GM11168 (cell line): ENCODE measurements around the gene WDR45B.

Experiments used
- in situ Hi-C: fragments of 300-500 bp; cut with MboI; formaldehyde crosslinking; loops from one replicate; pipeline ENCODE4 v1.12.0; 2022; ENCODE audit warnings: low sequenced_read_pairs; ENCODE audit not compliant: unreplicated experiment

The WDR45B gene

DNA sequence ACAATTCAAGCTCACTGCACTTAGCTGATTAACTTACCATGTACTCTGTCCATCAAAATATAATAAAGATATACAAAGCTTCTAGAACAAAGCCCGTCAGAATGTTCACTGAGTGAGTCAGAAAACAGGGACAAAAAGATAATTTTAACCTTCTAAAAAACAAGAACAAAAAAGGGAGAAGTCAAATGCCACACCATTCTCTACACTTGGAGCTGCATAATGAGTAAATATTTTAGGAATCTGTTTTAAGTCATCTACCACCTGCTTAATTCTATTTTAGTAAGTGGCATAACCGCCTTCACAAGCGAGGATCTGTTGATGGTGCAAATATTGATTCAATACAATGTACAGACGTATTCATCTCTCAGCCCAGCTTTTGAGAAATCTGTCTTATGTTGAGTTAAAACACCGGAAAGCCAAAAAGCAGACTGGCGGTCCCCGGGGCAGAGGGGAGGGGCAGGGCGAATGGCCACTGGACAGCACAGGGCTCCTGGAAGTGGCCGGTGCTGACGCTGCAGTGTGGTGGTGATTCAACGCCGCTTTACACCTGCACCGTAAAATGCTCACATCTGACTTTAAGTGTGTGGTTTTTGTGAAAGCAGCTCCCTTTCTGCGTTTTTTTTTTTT lies 30.1 kb upstream of the WDR45B start:
- in situ Hi-C loops, result no loop called here

DNA sequence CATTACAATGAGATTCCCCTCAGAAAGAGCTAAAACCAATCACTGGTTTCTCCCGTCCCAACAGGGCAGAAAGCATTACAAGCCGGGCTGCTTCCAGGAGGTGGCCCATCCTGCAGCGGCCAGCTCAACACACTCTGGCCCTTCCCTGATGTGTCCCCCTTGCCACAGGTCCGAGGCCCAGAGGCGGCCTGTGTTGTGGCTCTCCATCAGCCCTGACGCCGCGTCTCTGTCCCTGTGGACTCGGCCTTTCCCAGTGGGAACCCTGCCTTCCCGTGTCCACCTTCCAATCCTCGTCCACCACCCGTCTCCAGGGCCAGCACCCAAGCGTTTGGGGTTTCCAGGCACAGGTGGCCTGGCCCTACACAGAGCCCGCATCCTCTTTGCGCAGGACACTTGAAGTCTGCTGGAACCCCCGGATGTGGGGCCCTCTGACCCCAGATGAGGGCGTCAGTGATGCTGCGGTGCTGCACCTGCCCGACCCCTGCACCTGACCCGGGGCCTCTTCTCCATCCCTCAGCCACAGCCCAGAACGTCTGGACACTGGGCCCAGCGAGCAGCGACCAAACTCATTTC lies 29.2 kb upstream of the WDR45B start:
- in situ Hi-C loops, result no loop called here

DNA sequence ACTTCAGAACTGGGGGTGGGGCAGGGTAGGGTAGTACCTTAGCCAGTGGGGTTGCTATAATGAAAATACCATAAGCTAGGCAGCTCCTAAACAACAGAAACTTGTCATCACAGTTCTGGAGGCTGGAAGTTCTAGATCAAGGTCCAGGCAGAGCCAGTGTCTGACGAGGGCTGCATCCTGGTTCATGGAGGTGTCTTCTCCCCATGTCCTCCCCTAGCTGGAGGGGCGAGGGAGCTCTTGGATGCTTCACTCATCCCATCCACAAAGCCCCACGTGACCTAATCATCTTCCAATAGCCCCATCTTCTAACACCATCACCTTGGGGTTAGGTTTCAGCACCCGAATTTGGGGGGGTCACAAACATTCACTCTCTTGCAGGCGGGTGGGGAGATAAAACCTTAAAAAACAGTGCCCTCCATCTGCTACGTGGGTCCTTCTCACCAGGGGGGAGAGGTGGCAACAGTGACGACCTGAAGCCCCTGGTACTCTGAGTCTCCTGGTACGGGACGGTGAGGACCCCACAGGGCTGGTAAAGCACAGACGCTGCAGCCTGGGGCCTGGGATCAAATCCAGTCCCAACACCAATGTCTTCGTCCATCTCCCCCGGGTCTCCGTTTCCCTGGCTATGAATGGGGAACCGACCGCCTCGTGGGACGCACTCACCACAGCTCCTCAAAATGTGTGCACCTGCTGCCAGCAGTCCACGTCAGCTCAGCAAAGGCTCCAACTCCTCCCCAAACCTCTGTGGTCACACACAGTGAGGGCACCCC lies 27.4 kb upstream of the WDR45B start:
- in situ Hi-C loops, result no loop called here

- in situ Hi-C loops, result no loop called here
These were observed 26.6 kb upstream of the WDR45B start for GRCh38 chr17:82674656-82675475.

DNA sequence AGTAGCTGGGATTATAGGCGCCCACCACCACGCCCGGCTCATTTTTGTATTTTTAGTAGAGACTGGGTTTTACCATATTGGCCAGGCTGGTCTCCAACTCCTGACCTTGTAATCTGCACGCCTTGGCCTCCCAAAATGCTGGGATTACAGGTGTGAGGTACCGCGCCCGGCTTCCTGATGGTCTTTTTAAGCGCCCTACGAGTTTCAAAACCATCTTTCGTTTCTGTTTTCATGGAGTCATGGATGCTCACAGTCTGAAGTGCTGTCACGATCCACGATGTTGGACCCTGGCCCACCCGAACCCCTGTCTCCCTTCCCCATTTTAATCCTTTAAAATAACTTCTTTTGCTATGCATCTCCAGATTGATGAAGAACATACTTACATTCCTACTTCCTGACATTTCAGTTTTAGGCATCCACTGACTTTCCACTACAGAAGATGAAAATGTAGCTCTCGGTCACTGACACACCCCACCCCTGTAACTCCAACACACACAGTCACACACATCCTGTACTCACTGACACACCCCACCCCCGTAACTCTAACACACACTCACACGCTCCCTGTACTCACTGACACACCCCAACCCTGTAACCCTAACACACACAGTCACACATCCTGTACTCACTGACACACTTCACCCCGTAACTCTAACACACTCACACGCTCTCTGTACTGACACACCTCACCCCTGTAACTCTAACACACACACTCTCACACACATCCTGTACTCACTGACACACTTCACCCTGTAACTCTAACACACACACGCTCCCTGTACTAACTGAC lies 22.6 kb upstream of the WDR45B start:
- in situ Hi-C loops, result no loop called here

DNA sequence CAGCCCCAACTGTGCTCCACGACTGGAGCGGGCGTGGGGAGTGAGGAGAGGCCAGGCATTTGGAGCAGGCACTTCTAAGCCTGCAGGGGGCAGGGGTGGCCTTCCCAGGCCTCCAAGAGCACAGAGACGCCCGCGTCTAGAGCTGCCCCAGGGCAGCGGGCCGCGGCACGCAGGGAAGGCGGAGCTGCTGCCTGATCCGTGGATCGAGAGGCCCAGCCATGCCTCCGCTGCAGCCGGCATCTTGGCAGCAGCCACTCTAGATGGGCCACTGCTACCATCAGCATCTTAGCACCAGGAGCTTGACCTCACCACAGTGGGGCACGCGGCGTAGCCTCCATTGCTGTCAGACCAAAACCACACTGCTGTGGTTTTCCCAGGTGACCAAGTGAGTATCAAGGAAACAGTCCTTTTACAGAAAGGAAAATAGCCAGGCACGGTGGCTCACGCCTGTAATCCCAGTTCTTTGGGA lies 20.4 kb upstream of the WDR45B start:
- in situ Hi-C loops, result no loop called here

GRCh38 chr17:82668024-82668630 lies 19.9 kb upstream of the WDR45B start:
- in situ Hi-C loops, result no loop called here

DNA sequence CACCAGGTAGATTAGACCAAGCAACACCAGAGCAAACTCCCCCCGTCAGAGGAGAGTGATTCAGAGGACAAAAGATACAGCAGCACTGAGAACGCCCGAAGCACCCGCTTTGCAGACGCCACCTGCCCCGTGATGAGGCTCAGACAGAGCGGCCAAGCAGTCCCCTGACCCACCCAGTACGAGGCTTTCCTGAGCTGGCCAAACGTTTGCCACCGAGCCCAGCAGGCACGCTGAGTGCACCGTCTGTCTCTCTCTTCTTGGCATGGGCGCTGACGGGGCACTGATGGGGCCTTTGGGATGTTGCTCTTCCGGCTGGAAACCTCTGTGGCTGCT lies 19.4 kb upstream of the WDR45B start:
- in situ Hi-C loops, result no loop called here

GRCh38 chr17:82666931-82667667 lies 18.9 kb upstream of the WDR45B start:
- in situ Hi-C loops, result no loop called here

DNA sequence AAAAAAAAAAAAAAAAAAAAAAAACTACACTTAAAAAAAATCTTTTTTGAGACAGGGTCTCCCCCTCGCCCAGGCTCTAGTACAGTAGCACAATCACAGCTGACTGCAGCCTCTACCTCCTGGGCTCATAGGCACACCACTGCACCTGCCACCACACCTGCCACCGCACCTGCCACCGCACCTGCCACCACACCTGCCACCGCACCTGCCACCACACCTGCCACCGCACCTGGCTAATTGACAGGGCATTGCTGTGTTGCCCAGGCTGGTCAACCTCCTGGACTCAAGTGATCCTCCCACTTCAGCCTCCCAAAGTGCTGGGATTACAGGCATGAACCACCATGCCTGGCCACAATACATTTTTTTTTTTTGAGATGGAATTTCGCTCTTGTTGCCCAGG lies 17.6 kb upstream of the WDR45B start:
- in situ Hi-C loops, result no loop called here

GRCh38 chr17:82665217-82665616 lies 17.0 kb upstream of the WDR45B start:
- in situ Hi-C loops, result no loop called here

DNA sequence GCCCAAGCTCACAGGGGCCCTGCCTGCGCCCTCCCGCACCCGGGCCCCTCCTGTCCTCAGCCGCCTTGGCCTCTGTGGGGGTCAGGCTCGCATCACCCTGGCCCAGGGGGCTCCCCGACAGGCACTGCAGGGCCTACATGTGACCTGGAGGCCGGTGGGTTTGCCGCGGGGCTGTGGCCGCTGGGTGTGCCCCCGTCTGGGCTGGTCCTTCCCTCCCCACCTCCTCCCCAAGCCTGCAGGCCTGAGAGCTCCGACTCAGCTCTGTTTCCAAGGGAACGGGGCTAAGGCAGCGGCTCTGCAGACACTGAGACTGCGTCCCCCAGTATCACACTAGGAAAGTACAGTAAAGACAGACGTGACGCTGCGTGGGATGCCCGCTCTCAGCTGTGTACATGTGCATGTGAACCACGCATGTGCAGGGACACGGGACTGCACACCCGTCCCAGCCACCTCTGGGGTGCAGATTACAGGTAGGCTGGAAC lies 16.5 kb upstream of the WDR45B start:
- in situ Hi-C loops, result no loop called here

DNA sequence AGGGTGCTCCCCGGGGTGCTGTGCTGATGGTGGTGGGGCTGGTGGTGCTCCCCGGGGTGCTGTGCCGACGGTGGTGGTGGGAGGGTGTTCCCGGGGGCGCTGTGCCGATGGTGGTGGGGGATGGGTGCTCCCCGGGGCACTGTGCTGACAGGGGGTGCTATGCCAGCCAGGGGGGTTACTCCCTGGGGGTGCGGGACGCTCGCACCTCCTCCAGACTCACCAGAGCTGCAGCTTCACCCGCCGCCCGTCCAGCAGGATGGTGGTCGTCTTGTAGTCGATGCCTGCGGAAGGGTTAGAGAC lies 16.0 kb upstream of the WDR45B start:
- in situ Hi-C loops, result no loop called here

DNA sequence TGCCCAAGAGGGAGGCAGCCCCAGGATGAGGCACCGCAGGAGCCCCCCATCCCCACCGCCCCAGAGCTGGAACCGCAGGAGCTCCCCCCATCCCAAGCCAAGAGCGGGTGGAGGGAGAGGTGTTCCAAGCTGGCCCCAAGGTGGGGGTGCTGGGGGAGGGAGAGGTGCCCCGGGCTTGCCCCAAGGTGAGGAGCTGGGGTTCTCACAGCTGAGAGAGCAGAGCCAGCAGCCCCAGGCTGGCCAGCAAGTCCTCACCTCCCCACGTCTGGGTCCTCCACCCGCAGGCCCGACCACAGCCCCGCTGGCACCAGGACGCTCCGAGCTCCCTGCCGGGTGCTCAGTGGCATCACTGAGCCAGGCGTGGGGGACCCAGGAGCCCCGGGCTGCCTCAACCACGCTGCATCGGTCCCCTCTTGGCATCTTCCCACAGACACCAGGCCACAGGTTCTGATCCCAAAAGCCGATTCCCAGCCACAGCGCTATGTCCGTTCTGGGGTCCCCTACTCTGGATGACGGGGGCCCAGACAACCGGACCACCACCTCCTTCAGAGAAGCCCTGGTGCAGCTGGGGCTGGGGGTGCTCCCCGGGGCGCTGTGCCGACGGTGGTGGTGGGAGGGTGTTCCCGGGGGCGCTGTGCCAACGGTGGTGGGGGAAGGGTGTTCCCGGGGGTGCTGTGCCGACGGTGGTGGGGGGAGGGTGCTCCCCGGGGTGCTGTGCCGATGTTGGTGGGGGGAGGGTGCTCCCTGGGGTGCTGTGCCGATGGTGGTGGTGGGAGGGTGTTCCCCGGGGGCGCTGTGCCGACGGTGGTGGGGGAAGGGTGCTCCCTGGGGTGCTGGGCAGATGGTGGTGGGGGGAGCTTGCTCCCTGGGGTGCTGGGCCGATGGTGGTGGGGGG lies 15.4 kb upstream of the WDR45B start:
- in situ Hi-C loops, result no loop called here

DNA sequence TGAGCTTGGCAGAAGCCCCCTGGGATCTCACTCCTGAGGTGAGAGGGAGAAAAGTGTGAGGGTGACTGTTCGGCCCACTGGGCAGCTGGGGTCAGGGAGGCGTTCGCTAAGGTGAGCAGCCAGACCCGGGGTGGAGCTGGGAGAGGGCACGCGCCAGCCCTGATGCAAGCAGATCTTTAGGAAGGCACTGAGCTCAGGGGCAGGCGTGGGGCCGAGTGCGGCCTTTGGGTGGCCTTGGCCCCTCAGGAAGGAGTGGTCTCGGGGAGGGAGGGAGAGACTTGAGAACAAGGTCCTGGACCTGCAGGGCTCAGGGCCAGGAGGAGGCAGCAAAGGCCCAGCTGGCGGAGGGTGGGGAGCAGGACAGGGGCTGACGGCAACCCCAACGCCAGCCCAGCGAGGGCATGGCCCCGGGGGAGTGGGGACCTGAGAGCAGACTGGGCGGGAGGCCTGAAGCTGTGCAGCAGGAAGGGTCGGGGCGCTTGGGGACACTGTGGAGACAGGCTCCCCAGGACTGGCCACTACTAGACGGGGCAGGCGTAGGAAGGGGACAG lies 14.5 kb upstream of the WDR45B start:
- in situ Hi-C loops, result no loop called here

- in situ Hi-C loops, result no loop called here
These were observed 13.8 kb upstream of the WDR45B start for GRCh38 chr17:82661717-82662683.

GRCh38 chr17:82659886-82660285 lies 11.6 kb upstream of the WDR45B start:
- in situ Hi-C loops, result no loop called here
